Activated CD4-positive, CD25-positive, alpha-beta regulatory T cell (primary cell): Measurements from ENCODE around the gene HCFC2.
"Not testable (repeated sequence)": the region's sequence is repeated elsewhere in the genome, so short reads cannot be mapped to it uniquely, and the experiment has no call there.

Experiments used
- DNase-seq, 4 experiments: peaks; one replicate each; lab custom pipeline; 2025; lab: John Stamatoyannopoulos, UW

The HCFC2 gene

GRCh38 chr12:104057771-104058197 lies 6.5 kb upstream of the HCFC2 start:
- no peak for DNase-seq

GRCh38 chr12:104058802-104059201 lies 5.5 kb upstream of the HCFC2 start:
- DNase-seq, result no peak

- DNase-seq, result no peak
These were observed 4.4 kb upstream of the HCFC2 start for GRCh38 chr12:104059963-104060362.

GRCh38 chr12:104060791-104061190 lies 3.5 kb upstream of the HCFC2 start:
- DNase-seq, result no peak

- no peak for DNase-seq
These were observed 660 bp upstream of the HCFC2 start for GRCh38 chr12:104063712-104064030.

GRCh38 chr12:104064842-104065427 lies 604 bp downstream of the HCFC2 start:
- DNase-seq, result no peak

- DNase-seq, result no peak
These were observed 7.8 kb downstream of the HCFC2 start for GRCh38 chr12:104072099-104072498.

- DNase-seq, result no peak
These were observed 9.4 kb downstream of the HCFC2 start for GRCh38 chr12:104073699-104074098.

GRCh38 chr12:104079024-104079423 lies 14.7 kb downstream of the HCFC2 start:
- no peak for DNase-seq

- DNase-seq, result no peak
These were observed 16.4 kb downstream of the HCFC2 start for GRCh38 chr12:104080764-104081163.

- DNase-seq, result no peak
These were observed 19.6 kb downstream of the HCFC2 start for GRCh38 chr12:104083769-104084475.

- no peak for DNase-seq
These were observed 26.4 kb downstream of the HCFC2 start for GRCh38 chr12:104090685-104091084.

GRCh38 chr12:104091136-104091535 lies 26.8 kb downstream of the HCFC2 start:
- no peak for DNase-seq

GRCh38 chr12:104094284-104094683 lies 30.0 kb downstream of the HCFC2 start:
- DNase-seq, result no peak

- DNase-seq, result no peak
These were observed 31.0 kb downstream of the HCFC2 start for GRCh38 chr12:104095289-104095688.

- no peak for DNase-seq
These were observed 33.6 kb downstream of the HCFC2 start for GRCh38 chr12:104097954-104098353.

- no peak for DNase-seq
These were observed 41.1 kb downstream of the HCFC2 start for GRCh38 chr12:104105461-104105860.

- DNase-seq, result no peak
These were observed 42.6 kb downstream of the HCFC2 start for GRCh38 chr12:104106965-104107364.

- peak; percentile 71 to 79 (median 76) for DNase-seq
These were observed 44.6 kb downstream of the HCFC2 start for GRCh38 chr12:104108755-104109445.

- DNase-seq, result no peak
These were observed 45.3 kb downstream of the HCFC2 start for GRCh38 chr12:104109446-104110271.

GRCh38 chr12:104114834-104115586 lies 50.7 kb downstream of the HCFC2 start:
- not testable (repeated sequence) for DNase-seq

GRCh38 chr12:104115587-104115975 lies 51.2 kb downstream of the HCFC2 start:
- no peak for DNase-seq
